Activated CD8-positive, alpha-beta memory T cell treated with anti-CD3 and anti-CD28 coated beads for 36 hours (primary cell): Measurements from ENCODE around the gene MLC1. TPM values are rescaled to one million over a fixed set of nuclear protein-coding genes. Genes with fewer than 3 reads are reported as not detected.

ENCODE experiments used
- CTCF ChIA-PET: fragments of 350-600 bp; sonication (Branson Sonifier 250); formaldehyde crosslinking; loops from one replicate; lab custom pipeline; 2021; ENCODE audit warnings: antibody characterized with exemption; lab: Charles Lee
- POLR2A ChIA-PET: fragments of 350-600 bp; sonication (Branson Sonifier 250); formaldehyde crosslinking; loops from one replicate; lab custom pipeline; 2021; ENCODE audit warnings: antibody characterized with exemption; lab: Charles Lee
- total RNA-seq, 2 experiments: library from RNA; stranded (reverse); gene quantifications; one replicate each; pipeline ENCODE4 v1.2.3, GENCODE V29; 2021

Gene MLC1
- total RNA-seq, 2 experiments from 2014 or later: 0.32 to 0.40 TPM

DNA sequence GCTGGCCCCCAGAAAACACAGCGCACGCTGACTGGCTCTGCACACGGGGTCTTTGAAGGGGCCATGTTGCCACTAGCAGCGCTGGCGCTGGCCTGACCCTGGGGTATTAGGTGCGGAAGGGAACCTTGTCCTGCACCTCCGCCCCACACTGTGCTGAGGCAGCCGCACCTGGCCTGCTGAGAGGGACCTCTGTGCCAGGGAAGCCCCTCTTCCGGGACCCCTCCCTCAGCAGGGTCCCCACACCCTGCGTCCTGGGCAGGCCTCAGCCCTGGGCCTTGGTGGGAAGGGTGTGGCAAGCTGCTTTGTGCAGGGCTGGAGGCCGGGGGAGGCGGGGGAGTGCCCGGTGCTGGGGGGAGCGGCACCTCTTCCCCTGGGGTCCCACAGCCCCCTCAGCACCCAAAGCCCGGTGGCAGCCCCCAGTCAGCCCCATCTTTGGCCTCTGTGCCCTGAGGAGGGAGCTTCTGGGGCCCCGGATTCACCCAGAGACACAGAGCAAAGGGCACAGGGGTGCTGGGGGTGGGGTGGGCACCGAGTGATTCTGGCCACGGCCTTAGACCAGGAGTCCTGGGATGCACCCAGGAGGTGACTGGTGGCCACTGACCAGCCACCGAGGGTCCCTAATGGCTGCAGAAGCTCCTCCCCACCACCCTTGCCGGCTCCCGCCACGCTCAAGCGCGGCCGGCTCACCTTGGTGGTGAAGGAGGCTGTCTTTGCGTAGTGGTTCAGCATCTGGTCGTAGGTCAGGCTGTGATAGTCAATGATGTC is 38.6 kb downstream of the MLC1 start:
- ChIA-PET POLR2A (no interaction called here), CTCF (interaction anchor here (0.6 kb wide), 1 partner anchor 60 kb away, joined by 3 read pairs; no protein-coding TSS in a partner anchor)

DNA sequence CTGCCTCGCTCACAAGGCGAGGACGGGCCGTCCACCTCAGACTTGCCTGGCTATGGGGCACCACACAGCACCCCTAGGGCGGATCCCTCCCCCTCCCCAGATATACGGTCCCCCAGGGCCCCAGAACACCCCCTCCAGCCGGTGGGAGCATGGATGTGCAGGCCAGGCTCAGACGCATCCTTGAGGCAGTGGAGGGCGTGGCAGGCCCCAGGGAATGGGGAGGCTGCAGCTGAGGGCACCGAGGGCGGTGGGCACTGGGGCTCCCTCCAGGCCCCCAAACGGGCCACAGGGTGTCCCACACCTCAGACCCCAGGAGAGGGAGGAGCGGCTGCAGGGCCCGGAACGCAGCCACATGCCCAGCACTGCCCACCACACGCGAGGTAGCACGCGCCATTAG is 39.2 kb downstream of the MLC1 start:
- ChIA-PET POLR2A (no interaction called here), CTCF (interaction anchor here (0.6 to 1.4 kb wide), 2 partner anchors 16 to 61 kb away, joined by 3 to 4 read pairs; no protein-coding TSS in a partner anchor)

DNA sequence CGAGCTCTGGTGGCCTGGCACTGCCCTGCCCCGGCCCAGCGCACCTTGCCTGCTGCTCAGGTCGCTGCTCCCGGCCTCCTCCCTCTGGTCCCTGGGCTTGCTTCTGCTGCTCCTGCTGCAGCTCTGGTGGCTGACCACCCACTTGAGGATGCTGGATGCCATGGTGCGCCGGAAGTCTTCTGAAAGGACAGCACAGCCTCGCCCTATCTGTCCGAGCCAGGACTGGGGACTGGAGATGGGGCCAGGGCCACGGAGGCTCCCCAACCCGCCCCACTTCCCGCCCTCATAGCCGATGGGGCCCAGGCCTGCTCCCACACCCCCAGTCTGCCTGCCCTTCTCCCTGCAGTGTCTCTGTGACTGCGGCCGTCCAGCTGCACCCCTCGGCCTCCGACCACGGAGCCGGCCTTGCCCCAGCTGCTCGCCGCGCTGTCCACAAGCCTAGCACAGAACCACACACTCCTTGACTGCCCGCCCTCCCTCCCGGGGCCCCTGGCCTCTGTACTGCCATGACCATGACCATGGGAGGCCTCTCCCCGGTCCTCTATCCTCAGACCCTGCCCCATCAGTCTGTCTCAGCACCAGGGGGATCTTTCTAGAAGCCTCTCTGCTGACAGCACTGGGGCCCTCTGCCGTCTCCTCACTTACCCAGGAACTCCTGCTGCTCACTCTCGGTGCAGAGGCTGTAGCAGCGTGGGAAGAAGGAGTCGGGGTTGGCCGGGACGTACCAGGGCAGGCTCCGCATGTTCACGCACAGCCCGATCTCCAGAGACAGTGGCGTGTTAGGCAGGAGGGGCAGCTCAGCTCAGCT is 39.8 kb downstream of the MLC1 start:
- ChIA-PET POLR2A (no interaction called here), CTCF (interaction anchor here (0.6 to 1.4 kb wide), 2 partner anchors 15 to 61 kb away, joined by 3 to 4 read pairs; no protein-coding TSS in a partner anchor)

DNA sequence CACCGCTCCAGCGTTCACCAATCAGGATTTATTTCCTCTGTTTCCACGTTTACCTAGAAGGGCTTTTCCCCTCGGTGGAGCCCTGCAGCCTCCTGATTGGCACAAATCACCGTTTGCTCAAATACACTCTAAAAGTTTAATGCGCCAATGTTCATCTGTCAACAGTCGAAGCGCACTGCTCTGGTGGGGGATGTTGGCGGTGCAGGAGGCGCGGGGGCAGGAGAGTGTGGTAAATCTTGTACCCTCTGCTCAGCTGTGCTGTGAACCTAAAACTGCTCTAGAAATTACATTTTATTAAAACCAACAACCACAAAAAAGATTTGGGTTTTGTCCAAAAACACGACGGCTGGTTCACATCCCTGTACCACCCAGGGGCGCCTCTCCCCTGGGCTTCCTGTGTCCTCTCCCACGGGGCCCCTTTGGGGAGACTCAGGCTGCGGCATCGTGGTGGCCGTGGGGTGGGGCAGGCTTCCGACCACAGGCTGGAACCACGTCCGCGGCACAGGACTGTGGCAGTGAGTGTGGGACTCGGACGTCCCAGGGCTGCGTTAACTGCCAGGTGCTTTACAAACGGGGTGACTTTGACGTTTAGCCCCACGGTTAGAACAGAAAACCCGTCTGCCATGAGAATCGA is 40.6 kb downstream of the MLC1 start:
- CTCF ChIA-PET: interaction anchor here (1.4 kb wide), 1 partner anchor 14 kb away, joined by 4 read pairs; no protein-coding TSS in a partner anchor
- POLR2A ChIA-PET: no interaction called here

DNA sequence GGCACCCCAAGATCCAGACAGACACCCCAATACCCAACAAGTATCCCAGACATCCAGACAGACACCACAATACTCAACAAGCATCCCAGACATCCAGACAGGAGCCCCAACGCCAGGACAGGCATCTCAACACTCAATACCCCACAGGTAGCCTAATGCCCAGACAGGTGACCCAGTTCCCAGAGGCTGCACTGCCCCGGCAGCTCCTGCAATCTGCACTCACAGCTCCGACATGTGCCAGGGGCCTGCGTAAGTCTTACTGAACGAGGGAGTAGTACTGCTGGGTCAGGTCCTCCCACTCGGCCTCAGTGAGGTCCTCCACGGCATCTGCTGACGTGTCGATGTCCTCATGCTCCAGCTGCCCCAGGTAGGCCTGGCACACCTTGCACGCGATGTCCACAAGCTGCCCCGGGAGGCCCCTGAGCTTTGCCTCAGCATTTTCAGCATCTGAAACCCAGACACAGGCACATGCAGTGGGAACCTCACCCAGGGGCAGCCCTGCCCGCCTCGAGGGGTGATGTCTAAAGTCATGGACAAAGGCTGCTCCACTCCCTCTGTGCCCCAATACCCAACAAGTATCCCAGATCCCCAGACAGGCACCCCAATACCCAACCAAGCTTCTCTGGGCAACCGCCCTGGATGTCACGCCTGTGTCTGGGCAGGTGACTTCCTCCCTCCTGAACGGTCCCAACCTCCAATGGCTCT is 43.7 kb downstream of the MLC1 start:
- ChIA-PET CTCF (no interaction called here), POLR2A (no interaction called here)

DNA sequence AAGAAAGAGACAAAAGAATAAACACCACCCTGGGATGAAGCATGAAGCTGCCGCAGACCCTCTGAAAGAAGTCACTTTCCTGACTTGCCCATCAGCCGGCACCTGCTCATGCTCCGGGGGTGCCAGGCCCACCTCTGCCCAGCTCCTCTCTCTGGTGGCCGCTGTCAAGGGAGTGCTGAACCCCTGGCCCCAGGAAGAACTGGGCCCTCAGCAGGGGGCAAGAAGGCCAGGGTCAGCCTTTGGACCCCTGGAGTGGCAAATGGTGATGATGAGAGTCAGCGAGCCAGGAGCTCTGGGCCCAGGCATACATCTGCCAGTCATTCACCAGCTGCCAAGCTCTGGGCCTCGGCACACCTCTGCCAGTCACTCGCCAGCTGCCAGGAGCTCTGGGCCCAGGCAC is 44.5 kb downstream of the MLC1 start:
- POLR2A ChIA-PET: no interaction called here
- CTCF ChIA-PET: no interaction called here

DNA sequence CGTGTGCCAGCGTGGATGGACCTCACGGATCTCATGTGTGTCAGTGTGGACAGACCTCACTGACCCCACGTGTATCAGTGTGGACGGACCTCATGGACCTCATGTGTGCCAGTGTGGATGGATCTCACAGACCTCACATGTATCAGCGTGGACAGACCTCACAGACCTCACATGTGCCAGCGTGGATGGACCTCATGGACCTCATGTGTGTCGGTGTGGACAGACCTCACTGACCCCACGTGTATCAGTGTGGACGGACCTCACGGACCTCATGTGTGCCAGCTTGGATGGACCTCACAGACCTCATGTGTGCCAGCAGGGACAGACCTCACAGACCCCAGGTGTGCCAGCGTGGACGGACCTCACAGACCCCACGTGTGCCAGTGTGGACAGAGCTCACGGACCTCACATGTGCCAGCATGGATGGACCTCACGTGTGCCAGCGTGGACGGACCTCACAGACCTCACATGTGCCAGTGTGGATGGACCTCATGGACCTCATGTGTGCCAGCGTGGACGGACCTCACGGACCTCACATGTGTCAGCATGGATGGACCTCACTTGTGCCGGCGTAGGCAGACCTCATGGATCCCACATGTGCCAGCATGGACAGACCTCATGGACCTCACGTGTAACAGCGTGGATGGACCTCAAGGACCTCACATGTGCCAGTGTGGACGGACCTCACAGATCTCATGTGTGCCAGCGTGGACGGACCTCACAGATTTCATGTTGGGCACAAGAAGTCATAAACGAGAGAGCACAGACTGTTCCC is 45.4 kb downstream of the MLC1 start:
- ChIA-PET CTCF (no interaction called here), POLR2A (no interaction called here)

DNA sequence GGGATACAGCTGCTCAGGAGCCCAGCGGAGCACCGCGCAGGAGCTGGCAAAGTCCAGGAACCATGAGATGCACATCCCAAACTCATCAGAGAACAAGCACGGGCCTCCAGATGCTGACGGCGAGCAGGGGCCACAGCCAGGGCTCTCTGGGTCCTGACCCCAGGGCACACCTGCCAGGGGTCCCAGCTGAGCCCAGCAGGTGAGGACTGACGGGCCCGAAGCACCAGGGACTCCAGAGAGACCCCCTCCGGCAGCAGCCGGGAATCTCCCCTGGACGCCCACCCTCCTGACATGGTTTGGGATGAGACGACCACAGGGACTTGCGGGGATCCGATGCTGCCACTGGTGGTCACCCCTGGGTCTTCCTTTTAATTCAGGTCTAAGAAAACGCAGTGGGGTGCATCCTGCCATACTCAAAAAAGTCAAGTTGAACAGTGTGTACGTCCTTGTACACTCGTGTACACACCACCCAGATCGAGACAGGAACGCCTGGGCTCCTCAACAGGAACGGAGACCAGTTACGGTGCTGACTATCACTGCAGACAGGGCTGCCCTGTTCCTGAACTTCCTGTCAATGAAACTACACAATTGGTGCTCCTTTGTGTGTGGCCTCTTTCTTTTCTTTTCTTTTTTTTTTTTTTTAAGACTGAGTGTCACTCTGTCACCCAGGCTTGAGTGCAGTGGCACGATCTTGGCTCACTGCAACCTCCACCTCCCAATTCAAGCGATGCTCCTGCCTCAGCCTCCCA is 49.1 kb downstream of the MLC1 start:
- ChIA-PET POLR2A (no interaction called here), CTCF (interaction anchor here (1.5 kb wide), 1 partner anchor 43 kb away, joined by 8 read pairs; no protein-coding TSS in a partner anchor)

DNA sequence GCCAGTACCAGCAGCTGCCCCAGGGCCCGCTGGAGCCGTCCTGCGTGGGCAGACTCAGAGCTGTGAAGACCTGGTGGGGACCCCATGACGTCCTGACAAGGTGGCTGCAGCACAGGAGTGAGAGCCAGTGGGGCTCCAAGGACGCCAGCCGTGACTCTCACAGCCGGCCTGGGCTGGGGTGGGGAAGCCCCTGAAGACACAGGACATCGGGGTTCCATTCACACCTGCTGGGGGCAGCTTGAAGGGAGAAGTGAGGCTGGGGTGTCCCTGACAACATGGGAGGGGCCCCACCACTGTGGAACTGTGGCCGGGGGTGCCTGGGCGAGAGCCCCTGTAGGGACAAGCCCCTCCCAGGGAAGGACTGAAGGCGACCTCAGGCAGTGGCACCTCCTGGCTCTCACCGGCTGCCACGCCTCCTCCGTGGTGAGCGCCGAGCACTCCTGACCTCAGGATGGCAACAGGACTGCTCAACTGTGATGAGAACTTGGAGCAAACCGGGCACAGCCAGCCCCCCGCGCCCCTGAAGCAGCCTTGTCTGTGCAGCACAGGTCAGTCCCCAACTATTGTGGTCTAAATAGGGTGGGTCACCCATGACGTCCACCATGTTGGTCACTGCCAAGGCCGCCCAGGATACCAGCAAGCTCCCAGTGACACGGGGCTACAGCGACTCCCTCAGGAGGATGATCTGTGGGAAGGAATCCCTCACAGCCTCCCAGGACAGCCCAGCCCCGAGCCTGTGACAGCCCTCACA is 49.9 kb downstream of the MLC1 start:
- ChIA-PET CTCF (interaction anchor here (0.6 to 1.5 kb wide), 3 partner anchors 42 to 381 kb away, joined by 3 to 8 read pairs (median 8); no protein-coding TSS in a partner anchor), POLR2A (no interaction called here)

DNA sequence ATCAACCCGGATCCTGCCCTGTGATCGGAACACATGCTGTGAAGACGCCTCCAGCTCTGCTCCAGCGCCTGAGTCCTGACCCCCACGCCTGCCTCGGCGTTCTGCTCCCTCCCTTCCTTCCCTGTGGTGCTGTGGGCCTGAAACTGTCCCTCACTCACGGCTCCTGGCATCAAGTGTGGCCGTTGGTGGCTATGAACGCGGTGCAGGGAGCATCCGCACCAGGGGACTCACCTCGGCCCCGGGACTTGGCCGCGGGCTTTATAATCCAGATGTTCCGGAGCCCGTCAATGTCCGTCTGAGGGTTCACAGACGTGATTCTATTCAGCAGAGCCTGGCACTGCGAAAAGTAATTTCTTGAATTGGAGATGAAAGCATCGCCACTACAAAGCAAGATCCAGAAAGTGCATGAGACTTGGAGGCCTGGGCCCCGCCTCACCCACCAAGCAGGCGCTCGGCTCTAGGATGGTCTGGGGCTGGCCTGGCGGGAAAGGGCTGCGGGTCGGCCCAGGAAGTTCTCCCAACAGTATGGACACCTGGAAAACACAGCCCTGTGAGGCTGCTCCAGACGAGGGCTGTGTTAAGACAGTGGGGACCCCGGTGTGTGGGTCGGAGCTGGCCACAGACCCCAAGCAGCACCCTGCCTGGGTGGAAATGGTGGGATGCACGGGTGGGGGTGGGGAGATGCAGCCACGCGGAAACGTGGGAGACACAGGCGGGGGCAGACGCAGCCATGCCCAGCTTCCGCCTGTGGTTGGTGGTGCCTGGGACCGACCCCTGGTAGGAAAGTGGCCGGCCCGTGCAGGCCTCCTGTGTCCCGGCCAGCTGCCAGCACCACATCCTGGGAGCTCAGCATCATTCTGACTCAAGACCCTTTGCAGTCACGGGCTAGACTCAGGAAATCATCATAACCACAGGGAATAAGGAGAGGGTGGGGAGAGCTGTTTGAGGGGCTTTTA is 50.8 kb downstream of the MLC1 start:
- ChIA-PET CTCF (interaction anchor here (0.6 to 1.5 kb wide), 3 partner anchors 41 to 380 kb away, joined by 3 to 8 read pairs (median 8); no protein-coding TSS in a partner anchor), POLR2A (no interaction called here)

DNA sequence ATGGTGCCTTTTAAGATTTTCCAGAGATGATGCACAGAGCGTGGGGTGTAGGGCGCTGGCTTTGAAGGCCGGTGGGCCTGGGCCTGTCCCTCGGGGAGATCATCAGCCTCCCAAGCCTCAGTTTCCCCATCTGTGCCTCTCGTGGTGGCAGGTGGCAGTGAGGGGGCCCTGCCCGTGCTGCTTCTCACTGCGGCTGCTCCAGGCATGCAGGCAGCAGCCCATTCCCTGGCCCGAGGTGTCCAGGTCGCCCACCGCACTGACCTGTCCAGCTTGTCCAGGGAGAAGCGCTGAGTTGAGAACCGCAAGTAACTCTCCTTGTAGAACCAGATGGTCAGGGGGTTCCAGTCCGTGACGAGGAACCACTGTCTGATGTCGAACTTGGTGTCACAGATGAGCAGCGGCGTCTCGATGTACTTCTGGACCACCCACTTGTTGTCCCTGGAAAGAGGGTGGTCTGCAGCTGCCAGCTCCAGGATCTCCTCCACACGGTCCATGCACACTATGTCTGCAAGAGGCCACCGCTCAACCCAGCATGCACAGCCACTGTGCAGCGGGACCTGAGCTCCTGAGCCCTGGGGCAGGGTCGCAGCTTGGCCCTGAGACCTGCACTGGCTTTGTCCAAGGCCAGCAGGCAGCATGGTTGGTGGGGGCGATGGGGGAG is 52.2 kb downstream of the MLC1 start:
- POLR2A ChIA-PET: no interaction called here
- CTCF ChIA-PET: interaction anchor here (3.9 kb wide), 1 partner anchor 102 kb away, joined by 33 read pairs; no protein-coding TSS in a partner anchor

DNA sequence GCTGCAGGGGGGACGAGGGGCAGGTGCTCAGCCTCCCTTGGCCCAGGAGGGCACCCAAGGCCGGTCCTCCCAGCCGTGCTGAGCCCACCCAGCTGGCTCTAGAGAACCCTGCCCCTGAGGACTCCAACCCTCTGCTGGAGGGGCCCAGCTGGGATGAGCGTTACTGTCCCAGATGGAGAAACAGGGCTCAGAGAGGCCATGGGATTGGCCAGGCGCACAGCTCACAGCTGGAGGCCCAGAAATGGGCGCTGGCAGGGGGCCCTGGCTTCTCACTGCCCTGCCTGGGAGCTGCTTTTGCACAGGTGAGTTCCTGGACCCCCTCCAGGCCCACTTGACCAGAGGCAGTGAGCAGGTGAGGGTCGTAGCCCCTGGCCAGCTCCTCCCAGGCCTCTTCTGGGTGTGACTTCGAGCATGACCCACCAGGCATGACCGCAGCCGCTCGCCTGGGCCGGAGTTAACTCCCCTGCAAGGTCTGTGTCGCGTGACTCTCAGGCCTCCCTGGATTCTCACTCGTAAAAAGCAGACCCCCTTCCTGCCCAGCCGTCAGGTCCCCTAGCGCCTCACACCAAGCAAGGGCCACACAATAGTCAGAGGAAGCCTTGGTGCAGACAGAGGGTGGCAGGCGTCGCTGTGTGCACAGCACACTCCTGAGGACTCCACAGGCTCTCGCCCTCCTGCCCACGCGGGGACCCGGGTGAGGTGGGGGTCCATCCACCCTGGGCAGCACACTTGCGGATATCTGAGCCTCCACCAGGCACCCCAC is 52.9 kb downstream of the MLC1 start:
- CTCF ChIA-PET: interaction anchor here (1.3 to 3.9 kb wide), 4 partner anchors 14 to 105 kb away, joined by 4 to 42 read pairs (median 28); no protein-coding TSS in a partner anchor
- POLR2A ChIA-PET: no interaction called here

DNA sequence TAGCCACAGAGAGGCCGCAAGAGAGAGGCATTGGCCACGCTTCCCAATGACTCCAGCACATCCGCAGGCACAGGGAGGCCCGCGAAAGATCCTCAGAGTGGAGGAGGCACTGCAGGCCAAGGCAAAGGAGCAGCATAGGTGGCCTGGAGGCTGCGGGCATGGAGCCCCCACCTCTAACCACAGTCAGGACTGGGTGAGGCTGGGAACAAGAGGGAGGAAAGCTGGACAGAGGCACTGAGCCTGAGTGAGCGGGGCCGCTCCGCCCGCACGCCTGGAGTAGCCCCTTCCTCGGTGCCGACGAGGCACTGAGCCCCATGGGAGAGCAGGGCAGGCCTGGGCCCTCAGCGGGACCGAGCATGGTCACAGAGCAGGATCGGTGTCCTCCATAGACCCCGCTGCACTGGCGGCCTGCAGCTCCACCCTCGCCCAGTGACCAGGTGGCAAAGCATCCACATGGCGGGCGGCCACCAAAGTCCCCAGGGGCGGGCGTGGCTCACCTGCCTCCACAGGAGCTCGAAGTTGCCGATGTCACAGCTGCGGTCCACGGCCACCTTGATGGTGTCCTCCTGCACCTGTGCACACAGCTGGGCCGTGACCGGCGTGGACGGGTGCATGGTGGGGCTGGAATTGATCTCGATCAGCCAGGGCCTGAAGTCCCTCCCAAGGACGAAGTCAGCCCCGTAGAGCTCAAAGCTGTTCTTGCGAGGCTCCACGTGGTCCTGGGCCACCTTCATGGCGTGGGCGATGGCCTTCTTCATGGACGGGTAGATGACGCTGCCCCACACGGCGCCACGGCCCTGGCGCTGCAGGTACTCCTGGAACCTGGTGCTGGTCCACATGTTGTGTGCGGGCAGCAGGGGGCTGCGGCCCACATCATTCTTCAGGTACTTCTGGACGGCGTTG is 53.8 kb downstream of the MLC1 start:
- POLR2A ChIA-PET: interaction anchor here (0.9 kb wide), 1 partner anchor 101 kb away, joined by 3 read pairs; no protein-coding TSS in a partner anchor
- CTCF ChIA-PET: interaction anchor here (0.5 to 3.9 kb wide), 12 partner anchors 13 to 265 kb away, joined by 3 to 42 read pairs (median 6); no protein-coding TSS in a partner anchor
